HFF-Myc (cell line): ENCODE results near the gene NSMF.

Experiments used
- DNase-seq: peaks from one replicate; pipeline ENCODE4 v3.0.0-alpha.2; 2011; ENCODE audit warnings: low read depth; ENCODE audit errors: extremely low read depth
- H3K4me3 ChIP-seq: replicated peaks from 2 replicates; pipeline ENCODE4 v1.5.1; 2011; ENCODE audit warnings: low read depth, mild to moderate bottlenecking, control low read depth, low read length
- CTCF ChIP-seq: IDR thresholded peaks from 2 replicates; pipeline ENCODE4 v1.5.1; 2012; ENCODE audit warnings: mild to moderate bottlenecking, low read depth, low read length, control low read depth; ENCODE audit errors: missing control alignments

The NSMF gene

GRCh38 chr9:137486141-137486490 lies 27.0 kb upstream of the NSMF start:
- TF ChIP-seq CTCF = no peak
- H3K4me3 ChIP-seq = no peak overlapping the region
- no peak for DNase-seq

- TF ChIP-seq CTCF = no peak
- no peak for DNase-seq
- no peak overlapping the region for H3K4me3 ChIP-seq
Observed at GRCh38 chr9:137485343-137486140, 26.4 kb upstream of the NSMF start.

- TF ChIP-seq CTCF = no peak
- H3K4me3 ChIP-seq = no peak overlapping the region
- DNase-seq = no peak
Observed at GRCh38 chr9:137484551-137485315, 25.6 kb upstream of the NSMF start.

- peak; percentile 56 for DNase-seq
- no peak overlapping the region for H3K4me3 ChIP-seq
- no peak for TF ChIP-seq CTCF
Observed at GRCh38 chr9:137482094-137482781, 23.1 kb upstream of the NSMF start.

GRCh38 chr9:137480686-137481683 lies 21.9 kb upstream of the NSMF start:
- TF ChIP-seq CTCF = no peak
- no peak overlapping the region for H3K4me3 ChIP-seq
- no peak for DNase-seq
